ENCODE measurements around the gene DGKE. TPM values are rescaled to one million over a fixed set of nuclear protein-coding genes. Genes with fewer than 3 reads are reported as not detected.
A peak's percentile ranks its signal among the peaks of the same experiment; 100 is the strongest.

Gene DGKE
- total RNA-seq, 4 donors from 2014 or later, result 14.4 to 31.2 (median 23.1) TPM

DNA sequence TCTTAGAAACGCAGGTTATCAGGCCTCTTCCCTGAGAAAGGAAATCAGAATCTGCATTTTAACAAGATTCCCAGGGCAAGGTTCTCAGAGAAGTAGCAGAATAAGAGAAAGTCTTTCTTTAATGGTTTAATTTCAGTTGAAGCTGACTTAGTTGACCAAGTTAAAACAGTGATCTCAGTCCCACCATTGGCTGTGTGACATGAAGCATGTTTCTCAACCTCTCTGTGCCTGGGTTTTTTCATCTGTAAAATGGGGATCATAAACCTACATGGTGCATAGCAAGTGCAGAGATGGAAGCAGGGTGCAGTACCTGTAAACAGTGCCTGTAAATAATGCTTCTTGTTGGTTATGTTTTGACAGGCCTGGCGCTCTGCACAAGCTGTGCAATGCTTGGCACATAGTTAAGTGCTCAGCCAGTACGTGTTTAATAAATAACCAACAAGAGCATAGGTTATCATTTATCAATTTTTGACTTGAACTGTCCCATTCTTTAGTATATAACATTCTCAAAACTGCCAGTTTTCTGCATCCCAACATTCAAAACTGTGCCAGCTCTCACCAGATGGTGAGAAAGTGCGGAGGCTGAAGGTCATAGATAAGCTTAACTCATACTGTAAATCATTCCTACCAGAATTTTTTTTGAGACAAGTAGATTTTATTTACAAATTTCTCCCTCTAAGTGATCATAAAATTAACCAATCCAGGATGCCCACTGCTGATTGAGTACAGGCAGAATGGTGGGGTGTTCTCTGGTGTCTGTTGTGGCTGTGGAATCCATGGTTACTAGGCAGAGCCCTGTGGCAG lies 7.1 kb upstream of the DGKE start:
- no peak overlapping the region for H3K4me3 ChIP-seq
- H3K4me1 ChIP-seq, result no peaks in the 10 kb centered on the region
- intact Hi-C loops (cut with DNase I; ENCODE audit: low total_unique reads), result no loop called here
- H3K9me3 ChIP-seq, result no peaks in the 10 kb centered on the region
- DNase-seq, result no peak
- H3K36me3 ChIP-seq, result no peaks in the 10 kb centered on the region
- no peak for TF ChIP-seq POLR2A (IDR thresholded peaks at IDR 0.05)
- TF ChIP-seq, protein P1, sequence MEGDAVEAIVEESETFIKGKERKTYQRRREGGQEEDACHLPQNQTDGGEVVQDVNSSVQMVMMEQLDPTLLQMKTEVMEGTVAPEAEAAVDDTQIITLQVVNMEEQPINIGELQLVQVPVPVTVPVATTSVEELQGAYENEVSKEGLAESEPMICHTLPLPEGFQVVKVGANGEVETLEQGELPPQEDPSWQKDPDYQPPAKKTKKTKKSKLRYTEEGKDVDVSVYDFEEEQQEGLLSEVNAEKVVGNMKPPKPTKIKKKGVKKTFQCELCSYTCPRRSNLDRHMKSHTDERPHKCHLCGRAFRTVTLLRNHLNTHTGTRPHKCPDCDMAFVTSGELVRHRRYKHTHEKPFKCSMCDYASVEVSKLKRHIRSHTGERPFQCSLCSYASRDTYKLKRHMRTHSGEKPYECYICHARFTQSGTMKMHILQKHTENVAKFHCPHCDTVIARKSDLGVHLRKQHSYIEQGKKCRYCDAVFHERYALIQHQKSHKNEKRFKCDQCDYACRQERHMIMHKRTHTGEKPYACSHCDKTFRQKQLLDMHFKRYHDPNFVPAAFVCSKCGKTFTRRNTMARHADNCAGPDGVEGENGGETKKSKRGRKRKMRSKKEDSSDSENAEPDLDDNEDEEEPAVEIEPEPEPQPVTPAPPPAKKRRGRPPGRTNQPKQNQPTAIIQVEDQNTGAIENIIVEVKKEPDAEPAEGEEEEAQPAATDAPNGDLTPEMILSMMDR (IDR thresholded peaks at IDR 0.05), result no peak
- H3K27me3 ChIP-seq, result no peaks in the 10 kb centered on the region
- no peak overlapping the region for H3K27ac ChIP-seq

GRCh38 chr17:56830726-56831368 lies 3.1 kb upstream of the DGKE start:
- H3K4me1 ChIP-seq, result peaks cover 4 to 8% of the 10 kb centered on the region in 2 donors
- intact Hi-C loops (cut with DNase I; ENCODE audit: low total_unique reads), result loop anchor here (5.0 kb wide), 1 partner anchor 111 kb away; no protein-coding TSS in a partner anchor
- no peaks in the 10 kb centered on the region for H3K9me3 ChIP-seq
- no peaks in the 10 kb centered on the region for H3K36me3 ChIP-seq
- no peak overlapping the region for H3K4me3 ChIP-seq
- DNase-seq, result no peak
- no peak for TF ChIP-seq POLR2A (IDR thresholded peaks at IDR 0.05)
- TF ChIP-seq, protein P1 (IDR thresholded peaks at IDR 0.05), result no peak
- H3K27ac ChIP-seq, result no peak overlapping the region
- H3K27me3 ChIP-seq, result no peaks in the 10 kb centered on the region

GRCh38 chr17:56831369-56832095 lies 2.4 kb upstream of the DGKE start:
- H3K4me1 ChIP-seq, result peaks cover 4 to 8% of the 10 kb centered on the region in 2 donors
- intact Hi-C loops (cut with DNase I; ENCODE audit: low total_unique reads), result loop anchor here (5.0 kb wide), 1 partner anchor 111 kb away; no protein-coding TSS in a partner anchor
- DNase-seq, result no peak
- no peaks in the 10 kb centered on the region for H3K36me3 ChIP-seq
- H3K27me3 ChIP-seq, result no peaks in the 10 kb centered on the region
- no peaks in the 10 kb centered on the region for H3K9me3 ChIP-seq
- TF ChIP-seq, protein P1 (IDR thresholded peaks at IDR 0.05), result no peak
- no peak for TF ChIP-seq POLR2A (IDR thresholded peaks at IDR 0.05)
- no peak overlapping the region for H3K27ac ChIP-seq
- H3K4me3 ChIP-seq, result no peak overlapping the region

DNA sequence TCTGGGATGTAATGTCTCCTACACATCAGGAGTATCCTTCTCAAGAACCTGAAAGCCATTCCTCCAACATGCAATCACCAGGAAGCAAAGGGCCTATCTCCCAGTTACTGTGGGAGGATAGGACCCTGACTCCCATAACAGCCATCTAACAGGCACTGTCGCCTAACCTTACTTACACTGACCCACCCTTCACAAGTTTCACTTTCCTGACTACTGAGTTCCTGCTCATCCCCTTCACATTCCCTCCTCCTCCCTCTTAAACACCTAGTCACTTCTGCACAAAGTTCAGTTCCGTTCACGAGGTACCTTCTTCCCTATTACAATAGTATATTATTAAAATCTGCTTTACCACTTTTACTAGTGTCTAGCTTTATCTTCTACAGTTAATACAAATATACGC lies 1.5 kb upstream of the DGKE start:
- peak overlapping the region in 1 of 2 donors; percentile 97 for H3K27ac ChIP-seq
- TF ChIP-seq, protein P1 (IDR thresholded peaks at IDR 0.05), result no peak
- TF ChIP-seq POLR2A (IDR thresholded peaks at IDR 0.05), result no peak
- H3K4me3 ChIP-seq, result peak overlapping the region; percentile 55 to 87
- peaks cover 4 to 8% of the 10 kb centered on the region in 2 donors for H3K4me1 ChIP-seq
- no peaks in the 10 kb centered on the region for H3K36me3 ChIP-seq
- no peaks in the 10 kb centered on the region for H3K27me3 ChIP-seq
- no peak for DNase-seq
- intact Hi-C loops (cut with DNase I; ENCODE audit: low total_unique reads), result loop anchor here (5.0 kb wide), 1 partner anchor 110 kb away; no protein-coding TSS in a partner anchor
- H3K9me3 ChIP-seq, result no peaks in the 10 kb centered on the region
